ENCODE results near the gene GUCY2C.

Gene GUCY2C

DNA sequence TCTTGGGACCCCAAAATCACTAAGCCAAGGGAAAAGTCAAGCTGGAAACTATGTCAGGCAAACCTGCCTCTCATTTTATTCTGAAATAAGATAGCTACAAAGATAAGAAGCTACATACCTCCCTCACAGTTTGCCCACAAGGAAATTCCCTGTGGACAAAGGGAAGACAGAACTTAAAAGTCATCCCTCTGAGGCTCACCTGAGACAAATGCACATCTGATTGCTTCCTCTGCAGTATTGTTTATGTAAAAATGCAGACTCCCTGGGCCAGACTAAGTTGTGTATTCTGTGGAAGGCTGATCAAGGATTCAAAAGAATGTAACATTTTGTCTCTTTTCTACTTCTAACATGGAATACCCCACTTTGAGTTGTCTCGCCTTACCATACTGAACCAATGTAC, 126.2 kb downstream of the GUCY2C start:
- no peak overlapping the region for H3K4me3 ChIP-seq (replicated peaks; ENCODE audit: low read depth, low read length)
- no peak for DNase-seq (ENCODE audit: extremely low read depth, low read depth)
- TF ChIP-seq, protein P1, sequence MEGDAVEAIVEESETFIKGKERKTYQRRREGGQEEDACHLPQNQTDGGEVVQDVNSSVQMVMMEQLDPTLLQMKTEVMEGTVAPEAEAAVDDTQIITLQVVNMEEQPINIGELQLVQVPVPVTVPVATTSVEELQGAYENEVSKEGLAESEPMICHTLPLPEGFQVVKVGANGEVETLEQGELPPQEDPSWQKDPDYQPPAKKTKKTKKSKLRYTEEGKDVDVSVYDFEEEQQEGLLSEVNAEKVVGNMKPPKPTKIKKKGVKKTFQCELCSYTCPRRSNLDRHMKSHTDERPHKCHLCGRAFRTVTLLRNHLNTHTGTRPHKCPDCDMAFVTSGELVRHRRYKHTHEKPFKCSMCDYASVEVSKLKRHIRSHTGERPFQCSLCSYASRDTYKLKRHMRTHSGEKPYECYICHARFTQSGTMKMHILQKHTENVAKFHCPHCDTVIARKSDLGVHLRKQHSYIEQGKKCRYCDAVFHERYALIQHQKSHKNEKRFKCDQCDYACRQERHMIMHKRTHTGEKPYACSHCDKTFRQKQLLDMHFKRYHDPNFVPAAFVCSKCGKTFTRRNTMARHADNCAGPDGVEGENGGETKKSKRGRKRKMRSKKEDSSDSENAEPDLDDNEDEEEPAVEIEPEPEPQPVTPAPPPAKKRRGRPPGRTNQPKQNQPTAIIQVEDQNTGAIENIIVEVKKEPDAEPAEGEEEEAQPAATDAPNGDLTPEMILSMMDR (IDR thresholded peaks at IDR 0.05; ENCODE audit: low read depth, low read length, missing control alignments), result no peak

DNA sequence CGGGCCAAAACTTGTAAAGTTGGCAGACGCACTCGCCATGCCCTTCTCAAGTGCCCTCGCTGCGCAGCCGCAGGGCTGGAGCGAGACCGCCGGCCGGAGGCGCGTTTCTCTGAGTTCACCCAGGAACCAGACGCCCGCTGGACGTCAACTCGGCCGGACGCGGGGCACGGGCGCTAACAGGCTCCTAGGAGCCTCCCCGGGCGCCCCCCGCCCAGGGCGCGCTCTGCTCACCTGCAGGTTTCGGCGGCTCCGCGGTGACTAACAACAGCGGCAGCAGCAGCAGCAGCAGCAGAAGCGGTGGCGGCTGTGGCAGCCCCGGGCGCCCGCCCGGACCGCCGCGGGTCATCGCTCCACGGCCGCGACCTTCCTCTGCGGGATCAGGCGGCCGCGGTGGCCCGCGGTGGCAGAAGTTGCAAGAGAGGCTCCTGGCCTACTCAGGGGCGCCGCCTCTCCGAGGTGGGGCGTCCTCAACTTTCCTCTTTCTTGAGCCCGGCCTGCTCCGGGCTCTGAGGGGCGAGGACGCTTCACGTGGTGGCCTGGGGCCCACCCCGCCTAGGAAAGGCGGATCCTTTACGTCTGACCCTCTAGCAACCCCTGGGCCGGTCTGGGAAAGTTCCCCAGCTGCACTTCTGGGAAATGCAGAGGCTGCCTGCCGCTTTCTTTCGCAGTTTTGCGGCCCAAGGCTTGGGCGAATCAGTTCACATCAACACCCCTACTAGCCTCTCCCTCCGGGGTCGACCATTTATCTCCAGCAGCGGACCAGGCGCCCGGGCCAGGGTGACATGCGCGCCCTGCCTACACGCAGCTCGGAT, 128.8 kb downstream of the GUCY2C start, which contains the start of gene PLBD1:
Gene PLBD1 (minus strand): TSS at position 533 of the 812 bp plus-strand sequence. CDS start 187 bp downstream, at position 346.
- DNase-seq (ENCODE audit: extremely low read depth, low read depth), result no peak

DNA sequence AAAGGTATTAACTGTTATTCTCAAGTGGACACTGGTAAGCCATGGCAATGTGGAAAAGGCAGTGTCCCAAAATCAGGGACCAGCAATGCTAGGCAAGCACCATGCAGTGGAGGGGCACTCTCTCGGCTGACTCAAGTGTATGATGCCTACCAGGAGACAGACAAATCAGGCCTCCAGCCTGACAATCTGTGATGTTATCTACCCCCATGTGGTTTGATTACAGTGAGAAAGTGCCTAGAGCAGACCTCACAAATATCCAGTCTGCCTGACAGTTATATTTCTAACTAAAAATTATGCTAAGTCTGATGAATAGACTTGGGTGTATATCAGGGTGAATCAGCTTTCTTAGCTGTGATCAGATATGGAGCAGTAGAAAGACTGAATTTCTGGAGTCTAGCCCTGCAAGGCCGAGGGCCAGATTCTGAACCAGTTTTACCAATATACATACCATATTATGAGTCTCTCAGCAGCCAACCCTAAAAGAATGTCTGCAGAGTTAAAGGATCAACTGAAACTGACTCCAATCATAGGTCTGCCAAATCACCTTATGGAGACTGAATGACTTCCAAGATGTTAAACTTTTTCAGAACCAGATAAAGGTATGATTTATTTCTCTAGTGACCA, 132.0 kb downstream of the GUCY2C start:
- DNase-seq (ENCODE audit: extremely low read depth, low read depth), result no peak
- H3K4me3 ChIP-seq (replicated peaks; ENCODE audit: low read depth, low read length), result no peak overlapping the region
- TF ChIP-seq, protein P1 (IDR thresholded peaks at IDR 0.05; ENCODE audit: low read depth, low read length, missing control alignments), result no peak

More for the DNA sequence above, 128.8 kb downstream of the GUCY2C start, which contains the start of gene PLBD1:
- H3K4me3 ChIP-seq (replicated peaks; ENCODE audit: low read depth, low read length), result peak within 1 kb of the TSS; percentile 30
- TF ChIP-seq, protein P1 (IDR thresholded peaks at IDR 0.05; ENCODE audit: low read depth, low read length, missing control alignments), result no peak

DNA sequence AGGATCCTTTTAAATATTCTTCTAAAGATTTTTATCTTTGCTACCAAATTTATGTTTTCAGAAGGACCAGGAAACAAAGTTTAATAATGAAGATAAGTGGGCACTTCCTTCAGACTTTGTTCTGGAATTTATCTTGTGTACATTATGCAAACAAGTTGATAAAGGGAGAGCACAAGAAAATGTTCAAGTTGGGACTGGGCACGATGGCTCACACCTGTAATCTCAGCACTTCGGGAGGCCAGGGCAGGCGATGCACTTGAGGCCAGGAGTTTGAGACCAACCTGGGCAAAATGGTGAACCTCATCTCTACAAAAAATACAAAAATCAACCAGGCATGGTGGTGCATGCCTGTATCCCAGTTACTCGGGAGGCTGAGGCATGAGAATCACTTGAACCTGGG, 133.4 kb downstream of the GUCY2C start:
- no peak overlapping the region for H3K4me3 ChIP-seq (replicated peaks; ENCODE audit: low read depth, low read length)
- TF ChIP-seq, protein P1 (IDR thresholded peaks at IDR 0.05; ENCODE audit: low read depth, low read length, missing control alignments), result no peak

More for the DNA sequence above, 133.4 kb downstream of the GUCY2C start:
- DNase-seq (ENCODE audit: extremely low read depth, low read depth), result no peak
